ENCODE data around the gene POU2F3. TPM values are rescaled to one million over a fixed set of nuclear protein-coding genes. Genes with fewer than 3 reads are reported as not detected.

The POU2F3 gene
- total RNA-seq, 2 donors from 2014 or later: 0.77 to 1.5 TPM

DNA sequence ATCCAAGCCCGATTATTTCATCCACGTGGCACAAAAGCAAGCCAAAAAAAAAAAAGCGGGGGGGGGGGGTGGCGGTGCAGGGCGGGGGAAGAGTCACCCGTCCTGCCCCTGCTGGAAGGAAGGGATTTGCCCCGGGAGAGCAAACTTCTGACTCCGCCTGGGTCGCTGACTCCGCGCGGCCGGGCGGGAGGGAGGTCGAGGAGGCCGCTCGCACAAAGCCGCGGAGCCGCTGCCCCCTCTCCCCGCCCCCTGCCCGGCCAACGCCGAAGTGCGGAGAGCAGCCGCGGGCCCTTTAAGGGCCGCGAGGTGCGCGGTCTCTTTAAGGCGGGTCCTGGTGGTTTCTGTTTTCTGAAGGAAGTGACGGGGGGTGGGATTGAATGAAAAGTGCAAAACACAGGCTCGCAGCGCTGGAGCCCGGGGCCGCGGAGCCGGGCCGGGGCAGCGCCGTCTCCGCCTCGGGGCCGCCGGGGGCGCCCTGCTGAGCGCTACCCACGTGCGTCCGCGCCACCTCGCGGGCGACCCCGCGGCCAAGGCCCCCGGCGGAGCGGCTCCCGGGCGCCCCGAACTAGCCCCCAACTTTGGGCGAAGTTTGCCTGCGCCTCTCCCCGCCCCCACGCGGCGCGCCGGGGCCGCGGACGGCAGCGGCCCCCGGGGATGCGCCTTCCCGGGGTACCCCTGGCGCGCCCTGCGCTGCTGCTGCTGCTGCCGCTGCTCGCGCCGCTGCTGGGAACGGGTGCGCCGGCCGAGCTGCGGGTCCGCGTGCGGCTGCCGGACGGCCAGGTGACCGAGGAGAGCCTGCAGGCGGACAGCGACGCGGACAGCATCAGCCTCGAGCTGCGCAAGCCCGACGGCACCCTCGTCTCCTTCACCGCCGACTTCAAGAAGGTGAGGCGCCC is 29.1 kb upstream of the POU2F3 start, which contains the start of gene OAF:
TSS of gene OAF (plus strand) at position 407 of the 896 bp plus-strand sequence. CDS start at position 655, 248 bp downstream.
- TF ChIP-seq, protein P1, sequence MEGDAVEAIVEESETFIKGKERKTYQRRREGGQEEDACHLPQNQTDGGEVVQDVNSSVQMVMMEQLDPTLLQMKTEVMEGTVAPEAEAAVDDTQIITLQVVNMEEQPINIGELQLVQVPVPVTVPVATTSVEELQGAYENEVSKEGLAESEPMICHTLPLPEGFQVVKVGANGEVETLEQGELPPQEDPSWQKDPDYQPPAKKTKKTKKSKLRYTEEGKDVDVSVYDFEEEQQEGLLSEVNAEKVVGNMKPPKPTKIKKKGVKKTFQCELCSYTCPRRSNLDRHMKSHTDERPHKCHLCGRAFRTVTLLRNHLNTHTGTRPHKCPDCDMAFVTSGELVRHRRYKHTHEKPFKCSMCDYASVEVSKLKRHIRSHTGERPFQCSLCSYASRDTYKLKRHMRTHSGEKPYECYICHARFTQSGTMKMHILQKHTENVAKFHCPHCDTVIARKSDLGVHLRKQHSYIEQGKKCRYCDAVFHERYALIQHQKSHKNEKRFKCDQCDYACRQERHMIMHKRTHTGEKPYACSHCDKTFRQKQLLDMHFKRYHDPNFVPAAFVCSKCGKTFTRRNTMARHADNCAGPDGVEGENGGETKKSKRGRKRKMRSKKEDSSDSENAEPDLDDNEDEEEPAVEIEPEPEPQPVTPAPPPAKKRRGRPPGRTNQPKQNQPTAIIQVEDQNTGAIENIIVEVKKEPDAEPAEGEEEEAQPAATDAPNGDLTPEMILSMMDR (IDR thresholded peaks at IDR 0.05): no peak
- Histone ChIP-seq H3K27ac (peak within 1 kb of the TSS; percentile 79), H3K27me3 (no peaks in the 10 kb centered on the region), H3K36me3 (no peaks in the 10 kb centered on the region), H3K4me3 (peak within 1 kb of the TSS; percentile 75), H3K9me3 (no peaks in the 10 kb centered on the region), H3K4me1 (peaks cover 18% of the 10 kb centered on the region), H3K9ac (ENCODE audit: low read depth in 2 of 2, low read length in 2 of 2) (peak within 1 kb of the TSS; percentile 87 to 97)
- intact Hi-C loops (cut with DNase I): no loop called here
- DNase-seq: peak; percentile 84

DNA sequence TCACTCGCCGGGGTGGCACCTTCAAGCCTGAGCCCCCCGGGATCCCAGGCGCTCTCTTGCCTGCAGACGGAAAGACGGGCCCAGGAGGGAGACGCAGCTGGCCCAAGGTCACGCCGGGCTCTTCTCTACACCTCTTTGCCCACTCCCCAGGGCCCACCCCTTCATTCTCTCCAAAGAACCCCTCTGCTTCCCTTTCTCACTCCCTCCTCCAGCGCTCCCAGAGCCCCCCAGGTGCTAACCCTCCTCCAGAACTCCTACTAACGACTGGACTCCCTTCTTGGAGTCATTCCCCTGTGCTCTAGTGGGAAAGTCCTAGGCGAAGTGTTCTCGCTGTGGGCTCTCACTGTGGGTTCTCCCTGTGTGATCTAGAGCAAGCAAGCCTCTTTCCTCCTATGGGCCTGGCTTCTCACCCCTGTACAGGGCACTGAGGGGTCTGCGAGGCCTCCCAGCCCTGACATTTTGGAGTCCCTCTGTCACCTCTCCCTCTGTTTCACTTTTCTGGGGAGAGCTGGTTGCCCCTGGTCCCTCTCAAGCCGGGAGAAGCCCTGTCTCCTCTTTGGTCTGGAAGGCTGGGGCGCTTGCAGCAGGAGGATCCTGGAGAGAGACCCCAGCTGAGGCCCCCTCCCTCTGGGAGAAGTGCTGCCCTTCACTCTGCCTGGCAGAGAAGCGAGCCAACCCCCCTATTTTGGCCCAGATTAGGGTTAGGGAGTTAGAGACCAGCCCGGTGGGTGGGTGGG is 28.2 kb upstream of the POU2F3 start:
- no peaks in the 10 kb centered on the region for H3K36me3 ChIP-seq
- H3K4me1 ChIP-seq: peaks cover 18% of the 10 kb centered on the region
- H3K27me3 ChIP-seq: no peaks in the 10 kb centered on the region
- TF ChIP-seq, protein P1 (IDR thresholded peaks at IDR 0.05): no peak
- H3K9ac ChIP-seq (ENCODE audit: low read depth in 2 of 2, low read length in 2 of 2): peak overlapping the region; percentile 87 to 97
- H3K27ac ChIP-seq: peak overlapping the region; percentile 79
- peak overlapping the region; percentile 75 for H3K4me3 ChIP-seq
- no peaks in the 10 kb centered on the region for H3K9me3 ChIP-seq
- no peak for DNase-seq
- intact Hi-C loops (cut with DNase I): no loop called here

DNA sequence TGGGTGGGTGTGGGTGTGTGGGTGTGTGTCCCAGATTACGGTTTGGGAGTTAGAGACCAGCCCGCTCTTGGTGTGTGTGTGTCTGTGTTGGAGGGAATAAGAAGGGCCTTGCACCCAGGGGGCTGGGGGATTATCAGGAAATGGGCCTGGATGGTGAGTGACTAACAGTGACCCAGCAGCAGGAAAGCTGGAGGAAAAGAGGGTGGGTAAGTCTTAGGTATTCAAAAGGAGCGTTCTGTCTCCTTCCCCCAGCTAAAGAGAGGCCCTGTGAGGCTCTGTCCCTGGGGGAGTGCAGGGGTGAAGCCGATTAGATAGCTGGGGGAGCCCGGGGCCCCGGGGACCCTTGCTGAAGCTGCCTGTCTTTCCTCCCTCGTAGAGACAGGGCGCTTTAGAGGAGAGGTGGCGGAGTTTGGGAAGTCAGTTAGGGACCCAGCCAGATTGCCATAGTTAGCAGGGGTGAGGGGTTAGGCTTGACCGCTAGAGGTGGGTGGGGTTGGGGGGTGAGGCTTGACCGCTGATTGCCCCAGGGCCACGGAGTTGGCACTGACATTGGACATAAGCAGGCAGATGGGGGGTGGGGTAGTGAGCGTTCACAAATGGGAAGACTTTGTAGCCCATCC is 27.6 kb upstream of the POU2F3 start:
- no peak for DNase-seq
- intact Hi-C loops (cut with DNase I): no loop called here
- TF ChIP-seq, protein P1 (IDR thresholded peaks at IDR 0.05): no peak
- Histone ChIP-seq H3K9me3 (no peaks in the 10 kb centered on the region), H3K27me3 (no peaks in the 10 kb centered on the region), H3K4me3 (peak overlapping the region; percentile 75), H3K27ac (peak overlapping the region; percentile 79), H3K4me1 (peaks cover 18% of the 10 kb centered on the region), H3K36me3 (no peaks in the 10 kb centered on the region), H3K9ac (ENCODE audit: low read depth in 2 of 2, low read length in 2 of 2) (peak overlapping the region; percentile 61 to 97)

GRCh38 chr11:120212926-120213325 is 27.0 kb upstream of the POU2F3 start:
- H3K27ac ChIP-seq: peak overlapping the region; percentile 79
- TF ChIP-seq, protein P1 (IDR thresholded peaks at IDR 0.05): no peak
- peaks cover 16% of the 10 kb centered on the region for H3K4me1 ChIP-seq
- no peaks in the 10 kb centered on the region for H3K36me3 ChIP-seq
- peak; percentile 85 for DNase-seq
- H3K4me3 ChIP-seq: peak overlapping the region; percentile 75
- H3K9ac ChIP-seq (ENCODE audit: low read depth in 2 of 2, low read length in 2 of 2): peak overlapping the region; percentile 61 to 97
- no peaks in the 10 kb centered on the region for H3K9me3 ChIP-seq
- intact Hi-C loops (cut with DNase I): no loop called here
- H3K27me3 ChIP-seq: no peaks in the 10 kb centered on the region

GRCh38 chr11:120214581-120214980 is 25.4 kb upstream of the POU2F3 start:
- no peak overlapping the region for H3K9ac ChIP-seq (ENCODE audit: low read depth in 2 of 2, low read length in 2 of 2)
- H3K27ac ChIP-seq: no peak overlapping the region
- TF ChIP-seq, protein P1 (IDR thresholded peaks at IDR 0.05): no peak
- no peaks in the 10 kb centered on the region for H3K36me3 ChIP-seq
- H3K27me3 ChIP-seq: no peaks in the 10 kb centered on the region
- peaks cover 10% of the 10 kb centered on the region for H3K4me1 ChIP-seq
- DNase-seq: no peak
- H3K4me3 ChIP-seq: no peak overlapping the region
- intact Hi-C loops (cut with DNase I): no loop called here
- no peaks in the 10 kb centered on the region for H3K9me3 ChIP-seq
